Measurements from ENCODE around the gene PRIMPOL.

GRCh38 chr4:184643731-184644130 lies 5.8 kb upstream of the PRIMPOL start:
- no peak for TF ChIP-seq CTCF (conservative IDR thresholded peaks at IDR 0.05; ENCODE audit: low read depth, low read length)
- TF ChIP-seq FOS (IDR thresholded peaks at IDR 0.05; ENCODE audit: low read depth, low read length), result no peak
- no peak for TF ChIP-seq POLR2A (IDR thresholded peaks at IDR 0.05; ENCODE audit: low read depth, low read length)
- no peak for TF ChIP-seq RAD21 (IDR thresholded peaks at IDR 0.05; ENCODE audit: low read length)
- no peak for TF ChIP-seq MXI1 (IDR thresholded peaks at IDR 0.05; ENCODE audit: borderline replicate concordance, low read depth, low read length)
- no peak for TF ChIP-seq MAFK (IDR thresholded peaks at IDR 0.05; ENCODE audit: low read depth, low read length)
- TF ChIP-seq USF2 (IDR thresholded peaks at IDR 0.05; ENCODE audit: low read depth, low read length), result no peak
- TF ChIP-seq MAZ (IDR thresholded peaks at IDR 0.05; ENCODE audit: borderline replicate concordance, low read depth, low read length), result no peak
- TF ChIP-seq RCOR1 (IDR thresholded peaks at IDR 0.05; ENCODE audit: insufficient replicate concordance, low read length), result no peak
- TF ChIP-seq SMC3 (IDR thresholded peaks at IDR 0.05; ENCODE audit: low read depth, low read length), result no peak
- TF ChIP-seq RFX5 (IDR thresholded peaks at IDR 0.05; ENCODE audit: low read depth, low read length), result no peak
- no peak for TF ChIP-seq ELK1 (IDR thresholded peaks at IDR 0.05; ENCODE audit: borderline replicate concordance, low read depth, low read length)

Measured in IMR-90 (cell line).